Keratinocyte (primary cell): ENCODE measurements around the gene ANKRD39.

Source experiments
- CTCF ChIP-seq, 3 experiments: IDR thresholded peaks in 1 of 3; conservative IDR thresholded peaks in 1 of 3; optimal IDR thresholded peaks in 1 of 3; 2 replicates in 2 of 3; 3 replicates in 1 of 3; pipeline versions ENCODE3 to v1.5.1; 2011; ENCODE audit warnings: low read length in 3 of 3, mild to moderate bottlenecking in 3 of 3, moderate library complexity in 2 of 3, control low read depth in 1 of 3, inconsistent platforms in 1 of 3; ENCODE audit not compliant: insufficient read depth in 2 of 3; ENCODE audit errors: extremely low read depth in 1 of 3
- EZH2 ChIP-seq: IDR thresholded peaks from one replicate; pipeline ENCODE4 v1.6.1; 2012; ENCODE audit warnings: inconsistent platforms, mild to moderate bottlenecking, low read length, moderate library complexity

GRCh38 chr2:96839293-96839874 is 18.4 kb downstream of the ANKRD39 start:
- TF ChIP-seq CTCF (optimal IDR thresholded peaks at IDR 0.05 in 1 of 3, IDR thresholded peaks at IDR 0.05 in 1 of 3, conservative IDR thresholded peaks at IDR 0.05 in 1 of 3; ENCODE audit: extremely low read depth in 1 of 3, insufficient read depth in 2 of 3, low read length in 3 of 3) (no peak), EZH2 (no peak)
